NT2/D1 (cell line): ENCODE data around the gene CEP85.

ENCODE experiments used
- YY1 ChIP-seq: IDR thresholded peaks from 2 replicates; pipeline ENCODE4 v1.6.1; 2011; ENCODE audit not compliant: insufficient read length, insufficient read depth
- ZNF274 ChIP-seq: IDR thresholded peaks from 2 replicates; pipeline ENCODE4 v1.6.1; 2011; ENCODE audit warnings: mild to moderate bottlenecking, low read depth, low read length

DNA sequence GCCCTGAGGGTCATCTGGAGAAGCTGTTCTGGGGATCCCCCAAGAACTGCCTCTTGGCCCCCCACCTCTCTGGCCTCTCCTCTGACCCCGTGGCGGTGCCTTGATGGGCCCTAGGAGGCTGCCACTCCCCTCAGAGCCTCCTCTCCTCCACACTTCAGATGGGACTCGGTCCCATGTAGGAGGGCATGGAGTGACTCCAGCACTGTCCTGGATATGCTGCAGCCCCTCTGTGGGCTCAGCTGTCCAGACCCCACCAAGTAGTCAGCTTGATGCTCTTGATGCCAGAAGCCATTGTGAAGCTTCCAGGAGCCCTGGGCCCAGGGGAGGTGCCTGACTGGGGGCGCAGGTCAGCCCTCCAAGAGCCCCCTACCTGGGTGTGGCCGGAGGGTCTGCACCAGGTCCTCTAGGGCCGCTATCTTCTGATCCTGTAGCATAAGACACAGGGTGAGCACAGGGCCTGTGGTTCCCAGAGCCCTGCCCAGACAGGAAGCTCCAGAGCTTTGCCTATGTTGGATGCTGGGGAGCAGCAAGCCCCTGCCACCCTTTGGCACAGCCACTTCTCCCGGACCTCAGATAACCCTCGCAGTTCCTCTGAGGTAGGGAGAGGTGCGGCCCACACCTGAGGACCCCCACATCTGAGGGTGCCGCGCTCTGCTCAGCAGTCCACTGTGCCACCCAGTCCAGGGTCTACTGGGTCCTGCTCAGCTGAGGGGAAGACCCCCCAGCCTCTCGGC, 63.2 kb downstream of the CEP85 start:
- TF ChIP-seq ZNF274: no peak
- TF ChIP-seq YY1: no peak
